Measurements from ENCODE around the gene JAK3. TPM values are rescaled to one million over a fixed set of nuclear protein-coding genes. Genes with fewer than 3 reads are reported as not detected.
A peak's percentile ranks its signal among the peaks of the same experiment; 100 is the strongest.

Gene JAK3
- total and polyA plus RNA-seq, 4 donors = 0.87 to 7.1 (median 3.0) TPM

DNA sequence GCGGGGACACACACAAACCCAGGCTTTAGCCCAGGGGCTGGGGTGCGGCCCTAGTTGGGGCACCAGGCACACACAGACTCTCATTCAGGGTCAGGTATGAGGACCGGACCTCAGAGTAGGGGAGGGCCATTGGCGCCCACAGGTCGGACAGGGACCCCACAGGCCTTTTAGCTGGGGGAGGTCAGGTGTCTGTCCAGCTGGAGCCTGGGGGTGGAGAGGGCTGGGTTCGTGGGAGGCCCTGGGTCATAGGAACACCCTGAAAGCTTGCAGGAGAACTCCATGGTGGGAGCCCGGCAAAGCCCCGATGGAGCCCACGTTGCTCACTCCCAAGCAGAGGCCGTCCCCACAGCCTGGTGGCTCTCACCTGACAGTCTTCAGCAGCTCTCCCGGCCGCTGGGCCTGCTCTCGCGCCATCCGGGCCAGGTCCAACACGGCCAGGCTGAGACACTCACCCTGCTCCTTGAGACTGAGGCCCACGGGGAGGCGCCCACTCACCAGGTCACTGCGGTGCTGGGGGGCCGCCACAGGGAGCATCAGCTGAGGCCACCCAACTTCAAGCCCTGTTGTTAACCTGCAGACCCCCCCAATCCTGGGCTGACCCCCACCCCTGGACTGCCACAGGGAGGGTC, 5.0 kb downstream of the JAK3 start (continued):
- TF ChIP-seq, protein P1, sequence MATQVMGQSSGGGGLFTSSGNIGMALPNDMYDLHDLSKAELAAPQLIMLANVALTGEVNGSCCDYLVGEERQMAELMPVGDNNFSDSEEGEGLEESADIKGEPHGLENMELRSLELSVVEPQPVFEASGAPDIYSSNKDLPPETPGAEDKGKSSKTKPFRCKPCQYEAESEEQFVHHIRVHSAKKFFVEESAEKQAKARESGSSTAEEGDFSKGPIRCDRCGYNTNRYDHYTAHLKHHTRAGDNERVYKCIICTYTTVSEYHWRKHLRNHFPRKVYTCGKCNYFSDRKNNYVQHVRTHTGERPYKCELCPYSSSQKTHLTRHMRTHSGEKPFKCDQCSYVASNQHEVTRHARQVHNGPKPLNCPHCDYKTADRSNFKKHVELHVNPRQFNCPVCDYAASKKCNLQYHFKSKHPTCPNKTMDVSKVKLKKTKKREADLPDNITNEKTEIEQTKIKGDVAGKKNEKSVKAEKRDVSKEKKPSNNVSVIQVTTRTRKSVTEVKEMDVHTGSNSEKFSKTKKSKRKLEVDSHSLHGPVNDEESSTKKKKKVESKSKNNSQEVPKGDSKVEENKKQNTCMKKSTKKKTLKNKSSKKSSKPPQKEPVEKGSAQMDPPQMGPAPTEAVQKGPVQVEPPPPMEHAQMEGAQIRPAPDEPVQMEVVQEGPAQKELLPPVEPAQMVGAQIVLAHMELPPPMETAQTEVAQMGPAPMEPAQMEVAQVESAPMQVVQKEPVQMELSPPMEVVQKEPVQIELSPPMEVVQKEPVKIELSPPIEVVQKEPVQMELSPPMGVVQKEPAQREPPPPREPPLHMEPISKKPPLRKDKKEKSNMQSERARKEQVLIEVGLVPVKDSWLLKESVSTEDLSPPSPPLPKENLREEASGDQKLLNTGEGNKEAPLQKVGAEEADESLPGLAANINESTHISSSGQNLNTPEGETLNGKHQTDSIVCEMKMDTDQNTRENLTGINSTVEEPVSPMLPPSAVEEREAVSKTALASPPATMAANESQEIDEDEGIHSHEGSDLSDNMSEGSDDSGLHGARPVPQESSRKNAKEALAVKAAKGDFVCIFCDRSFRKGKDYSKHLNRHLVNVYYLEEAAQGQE (IDR thresholded peaks at IDR 0.05) = no peak
- TF ChIP-seq HNF4G (IDR thresholded peaks at IDR 0.05) (no peak), GABPA (IDR thresholded peaks at IDR 0.05 in 1 of 2, conservative IDR thresholded peaks at IDR 0.05 in 1 of 2) (no peak), FOXA1 (IDR thresholded peaks at IDR 0.05) (no peak)

DNA sequence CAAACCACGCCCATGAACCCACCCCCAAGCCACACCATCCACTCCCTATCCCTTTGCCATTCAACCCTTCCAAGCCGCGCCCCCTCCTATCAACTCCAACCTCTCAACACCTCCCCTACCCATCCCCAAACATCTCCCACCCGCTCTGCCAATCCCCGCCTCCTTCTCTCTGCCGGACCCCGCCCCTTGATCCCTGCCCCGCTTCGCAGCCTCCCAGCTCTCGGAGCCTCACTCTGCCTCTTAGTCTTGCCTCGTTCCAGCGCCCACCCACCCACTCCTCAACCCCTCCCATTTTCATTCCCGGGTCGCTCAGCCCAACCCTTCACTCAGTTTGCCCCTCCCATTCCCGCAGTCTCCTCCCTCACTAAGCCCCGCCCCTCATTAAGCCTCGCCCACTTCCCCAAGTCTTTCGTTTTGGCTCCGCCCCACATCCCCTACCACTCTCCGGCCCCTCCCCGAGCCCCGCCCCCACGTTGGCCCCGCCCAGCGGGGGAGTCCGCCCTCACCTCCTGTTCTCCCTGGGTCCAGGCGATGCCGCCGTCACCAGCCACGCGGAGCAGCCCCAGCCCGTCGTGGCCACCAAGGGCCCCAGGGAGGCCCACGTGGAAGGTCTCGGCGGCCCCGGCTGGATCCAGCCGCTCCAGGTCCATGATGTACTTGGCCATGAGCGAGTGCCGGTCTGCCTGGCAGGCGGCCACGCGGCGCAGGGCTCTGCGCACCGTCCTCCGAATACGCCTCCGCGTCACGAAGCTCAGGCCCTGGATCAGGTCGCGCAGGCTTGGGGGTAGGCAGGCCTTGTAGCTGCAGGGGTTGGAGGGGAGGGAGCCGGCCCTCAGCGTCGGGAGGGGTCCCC, 5.7 kb downstream of the JAK3 start:
- WGBS = 35% methylated on average over 56 of the region's 56 CpGs
- Histone ChIP-seq H3K9me3 (ENCODE audit: control insufficient read depth in 4 of 4, low read length in 3 of 4) (peaks cover 0 to 2% (median 0%) of the 10 kb centered on the region in 4 donors), H3K4me1 (ENCODE audit: control insufficient read depth in 4 of 4, insufficient read depth in 4 of 4, low read length in 3 of 4) (peaks cover 0 to 5% (median 0%) of the 10 kb centered on the region in 4 donors), H3K27me3 (ENCODE audit: control insufficient read depth in 4 of 4, insufficient read depth in 4 of 4, low read length in 3 of 4) (peaks cover 0 to 7% (median 0%) of the 10 kb centered on the region in 4 donors), H3K36me3 (ENCODE audit: control insufficient read depth in 4 of 4, insufficient read depth in 3 of 4, low read depth in 1 of 4, low read length in 3 of 4) (peaks cover 0 to 1% (median 0%) of the 10 kb centered on the region in 4 donors), H3K4me3 (ENCODE audit: low read depth in 1 of 3, low read length in 3 of 3) (peak overlapping the region in 1 of 3 donors; percentile 17), H3K9ac (ENCODE audit: low read depth in 1 of 2, low read length in 2 of 2) (no peak overlapping the region), H3K27ac (ENCODE audit: low read depth in 1 of 2, low read length in 2 of 2) (no peak overlapping the region)
- no peak for DNase-seq (ENCODE audit: low spot score)
- TF ChIP-seq EGR1 (IDR thresholded peaks at IDR 0.05; ENCODE audit: low read depth in 2 of 2) (no peak), HNF4A (conservative IDR thresholded peaks at IDR 0.05) (no peak), TAF1 (conservative IDR thresholded peaks at IDR 0.05) (no peak), ZBTB33 (IDR thresholded peaks at IDR 0.05) (no peak), ATF3 (IDR thresholded peaks at IDR 0.05) (no peak), RAD21 (IDR thresholded peaks at IDR 0.05) (no peak), FOXA2 (IDR thresholded peaks at IDR 0.05) (no peak), FOXA1 (IDR thresholded peaks at IDR 0.05) (no peak), YY1 (IDR thresholded peaks at IDR 0.05) (no peak), NR2F2 (IDR thresholded peaks at IDR 0.05) (no peak), SP1 (IDR thresholded peaks at IDR 0.05) (no peak), RXRA (IDR thresholded peaks at IDR 0.05) (no peak), JUND (IDR thresholded peaks at IDR 0.05) (no peak)
- TF ChIP-seq, protein P2, sequence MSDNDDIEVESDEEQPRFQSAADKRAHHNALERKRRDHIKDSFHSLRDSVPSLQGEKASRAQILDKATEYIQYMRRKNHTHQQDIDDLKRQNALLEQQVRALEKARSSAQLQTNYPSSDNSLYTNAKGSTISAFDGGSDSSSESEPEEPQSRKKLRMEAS (IDR thresholded peaks at IDR 0.05) = no peak
- TF ChIP-seq, protein P3, sequence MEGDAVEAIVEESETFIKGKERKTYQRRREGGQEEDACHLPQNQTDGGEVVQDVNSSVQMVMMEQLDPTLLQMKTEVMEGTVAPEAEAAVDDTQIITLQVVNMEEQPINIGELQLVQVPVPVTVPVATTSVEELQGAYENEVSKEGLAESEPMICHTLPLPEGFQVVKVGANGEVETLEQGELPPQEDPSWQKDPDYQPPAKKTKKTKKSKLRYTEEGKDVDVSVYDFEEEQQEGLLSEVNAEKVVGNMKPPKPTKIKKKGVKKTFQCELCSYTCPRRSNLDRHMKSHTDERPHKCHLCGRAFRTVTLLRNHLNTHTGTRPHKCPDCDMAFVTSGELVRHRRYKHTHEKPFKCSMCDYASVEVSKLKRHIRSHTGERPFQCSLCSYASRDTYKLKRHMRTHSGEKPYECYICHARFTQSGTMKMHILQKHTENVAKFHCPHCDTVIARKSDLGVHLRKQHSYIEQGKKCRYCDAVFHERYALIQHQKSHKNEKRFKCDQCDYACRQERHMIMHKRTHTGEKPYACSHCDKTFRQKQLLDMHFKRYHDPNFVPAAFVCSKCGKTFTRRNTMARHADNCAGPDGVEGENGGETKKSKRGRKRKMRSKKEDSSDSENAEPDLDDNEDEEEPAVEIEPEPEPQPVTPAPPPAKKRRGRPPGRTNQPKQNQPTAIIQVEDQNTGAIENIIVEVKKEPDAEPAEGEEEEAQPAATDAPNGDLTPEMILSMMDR (IDR thresholded peaks at IDR 0.05; ENCODE audit: low read depth, low read length, missing input control) = no peak
- TF ChIP-seq, protein P1 (IDR thresholded peaks at IDR 0.05) = no peak
